HG02623 (cell line): ENCODE measurements around the gene FAM83G.
"Not testable (repeated sequence)": the region's sequence is repeated elsewhere in the genome, so short reads cannot be mapped to it uniquely, and the experiment has no call there.

Source experiments
- ATAC-seq: cut with Tn5 transposase; IDR thresholded peaks from one replicate; pipeline ENCODE4 v1.9.1; 2021; ENCODE audit warnings: moderate library complexity; ENCODE audit not compliant: unreplicated experiment

Gene FAM83G

GRCh38 chr17:19004421-19005136 is at the start of gene FAM83G:
FAM83G (minus strand) TSS chr17:19004764; CDS start chr17:19004041, 723 bp downstream.
- no peak for ATAC-seq

- ATAC-seq = not testable (repeated sequence)
Measured at GRCh38 chr17:19048826-19049225, 44.3 kb upstream of the FAM83G start.

- ATAC-seq = not testable (repeated sequence)
Measured at GRCh38 chr17:19047510-19047909, 42.9 kb upstream of the FAM83G start.

DNA sequence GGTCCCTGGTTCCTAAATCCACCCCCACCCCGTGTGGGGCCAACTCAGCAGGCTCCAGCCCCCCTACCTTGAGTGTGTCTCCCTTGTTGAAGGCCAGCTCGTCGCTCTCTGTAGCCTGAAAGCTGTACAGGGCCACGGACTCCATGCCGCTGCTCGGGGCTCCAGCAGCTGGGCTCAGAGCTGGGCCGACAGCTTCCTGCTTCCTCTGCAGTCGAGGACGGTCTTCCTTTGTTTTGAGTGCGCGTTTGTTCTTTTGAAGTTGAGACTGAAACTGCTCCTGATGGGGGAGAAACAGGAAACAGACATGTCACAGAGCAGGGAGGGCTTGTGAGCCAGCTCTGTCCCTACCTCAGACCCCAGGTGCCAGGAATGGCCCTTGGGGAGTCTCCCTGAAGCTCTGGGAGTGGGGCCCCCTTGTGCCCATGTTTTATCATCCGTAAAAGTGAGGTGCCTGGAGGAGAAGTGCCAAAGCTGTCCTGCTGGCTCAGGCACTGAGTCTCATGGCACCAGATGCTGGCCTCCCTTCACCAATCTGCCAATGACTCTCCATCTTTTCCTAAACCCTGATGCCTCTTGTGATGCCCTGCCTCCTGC is 42.3 kb upstream of the FAM83G start, which contains the start of gene GRAP:
Gene GRAP, minus strand, starts transcription at position 176 of the 594 bp plus-strand sequence. Its CDS starts 31 bp downstream, at position 145.
- not testable (repeated sequence) for ATAC-seq

GRCh38 chr17:19044643-19045042 is 40.1 kb upstream of the FAM83G start:
- not testable (repeated sequence) for ATAC-seq

DNA sequence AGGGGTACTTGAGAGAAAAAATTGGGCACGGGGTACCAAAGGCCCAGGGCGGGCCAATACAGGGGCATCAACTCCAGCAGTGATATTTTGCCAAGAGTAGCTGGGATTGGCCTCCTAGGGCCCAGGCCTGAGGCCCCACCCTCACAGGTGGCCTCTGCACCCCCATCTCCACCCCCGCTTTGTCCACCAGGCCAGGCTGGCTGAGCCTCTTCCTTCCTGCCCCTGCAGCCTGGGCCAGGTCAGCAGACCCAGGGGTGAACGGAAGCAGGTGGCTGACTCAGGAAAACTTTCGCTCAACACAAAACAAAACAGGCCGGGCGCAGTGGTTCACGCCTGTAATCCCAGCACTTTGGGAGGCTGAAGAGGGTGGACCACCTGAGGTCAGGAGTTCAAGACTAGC is 38.5 kb upstream of the FAM83G start:
- ATAC-seq = not testable (repeated sequence)

DNA sequence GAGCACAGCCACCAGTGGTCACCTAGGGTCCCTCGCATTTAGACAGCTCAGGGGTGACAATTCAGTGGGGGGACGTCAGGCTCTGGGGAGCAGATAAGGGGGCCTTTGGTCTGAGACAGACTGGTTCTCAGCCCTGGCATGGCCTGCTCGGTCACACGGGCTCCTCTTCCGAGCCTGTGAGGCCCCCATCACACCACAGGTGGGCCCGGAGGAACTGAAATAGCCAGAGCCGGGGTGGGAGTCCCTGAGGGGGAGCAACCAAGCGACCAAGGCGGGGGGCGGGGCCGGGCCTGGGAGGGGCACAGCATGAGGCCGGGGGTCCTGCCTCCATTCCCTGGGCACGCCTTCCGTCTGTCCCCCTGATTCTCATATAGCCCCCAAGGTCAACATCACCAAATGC is 37.8 kb upstream of the FAM83G start:
- not testable (repeated sequence) for ATAC-seq

GRCh38 chr17:19041871-19042270 is 37.3 kb upstream of the FAM83G start:
- not testable (repeated sequence) for ATAC-seq

DNA sequence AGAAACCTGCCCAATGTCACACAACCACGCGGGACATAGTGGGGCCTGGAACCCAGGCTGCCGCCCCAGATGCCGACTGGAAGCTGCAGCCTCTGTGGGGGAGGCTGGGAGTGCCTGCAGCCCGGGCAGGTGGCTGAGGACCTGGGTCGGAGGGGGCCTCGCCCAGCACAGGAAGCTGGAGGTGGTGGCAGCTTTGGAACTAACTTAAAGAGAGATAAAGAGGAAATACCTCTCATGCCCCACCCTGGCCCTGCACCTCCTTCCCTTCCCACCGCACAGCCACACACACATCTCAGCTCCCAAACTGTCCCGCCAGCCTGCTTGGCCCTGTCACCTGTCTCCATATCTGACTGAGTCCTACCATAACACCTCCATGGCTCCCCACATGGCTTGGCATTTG is 35.8 kb upstream of the FAM83G start:
- ATAC-seq = not testable (repeated sequence)

DNA sequence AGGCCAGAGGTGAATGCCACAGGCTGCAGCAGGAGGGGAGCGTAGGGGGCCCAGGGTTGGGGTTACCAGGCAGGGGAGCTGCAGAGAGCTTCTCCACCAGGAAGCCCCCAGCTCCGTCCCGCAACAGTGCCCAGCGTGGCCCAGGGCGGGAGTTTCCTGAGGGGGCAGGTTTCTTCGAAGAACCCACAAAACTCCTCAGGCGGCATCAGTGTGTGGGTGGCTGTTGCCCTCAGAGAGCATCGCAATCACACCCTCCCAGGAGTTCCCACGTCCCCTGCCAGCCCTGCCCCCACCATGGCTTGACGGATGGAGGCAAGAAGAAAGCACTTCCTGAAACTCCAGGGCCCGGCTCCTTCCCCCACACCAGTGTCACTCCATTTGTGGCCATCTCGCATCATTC is 34.2 kb upstream of the FAM83G start:
- not testable (repeated sequence) for ATAC-seq

- not testable (repeated sequence) for ATAC-seq
Measured at GRCh38 chr17:19038007-19038406, 33.4 kb upstream of the FAM83G start.

DNA sequence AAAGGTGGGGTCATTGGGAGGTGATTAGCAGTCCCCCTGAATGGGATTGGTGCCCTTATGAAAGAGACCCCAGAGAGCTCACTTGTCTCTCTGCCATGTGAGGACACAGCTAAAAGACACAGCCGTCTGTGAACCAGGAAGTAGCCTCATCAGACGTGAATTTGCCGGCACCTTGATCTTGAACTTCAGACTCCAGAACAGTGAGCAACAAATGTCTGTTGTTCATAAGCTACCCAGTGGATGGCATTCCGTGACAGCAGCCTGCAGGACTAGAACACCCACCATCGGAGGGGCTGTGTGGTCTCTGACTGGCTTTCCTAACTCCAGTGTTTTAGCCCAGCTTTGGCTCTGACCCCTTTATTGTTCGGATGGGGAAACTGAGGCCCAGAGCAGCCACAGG is 33.0 kb upstream of the FAM83G start:
- ATAC-seq = not testable (repeated sequence)

DNA sequence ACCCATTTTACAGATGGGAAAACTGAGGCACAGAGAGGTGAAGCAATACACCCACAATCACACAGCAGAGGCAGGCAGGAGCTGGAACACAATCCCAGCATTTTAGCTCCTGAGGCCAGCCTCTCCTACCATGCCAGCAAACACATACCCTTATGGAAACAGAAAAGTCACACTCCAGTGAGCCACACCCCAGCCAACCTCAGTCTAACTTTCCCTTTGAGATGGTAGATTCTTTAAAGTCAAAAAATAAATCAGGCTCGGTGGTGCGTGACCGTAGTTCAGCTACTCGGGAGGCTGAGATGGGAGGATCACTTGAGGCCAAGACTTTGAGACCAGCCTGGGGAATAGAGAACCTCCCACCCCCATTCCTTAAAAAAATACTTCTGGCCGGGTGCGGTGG is 31.6 kb upstream of the FAM83G start:
- not testable (repeated sequence) for ATAC-seq

DNA sequence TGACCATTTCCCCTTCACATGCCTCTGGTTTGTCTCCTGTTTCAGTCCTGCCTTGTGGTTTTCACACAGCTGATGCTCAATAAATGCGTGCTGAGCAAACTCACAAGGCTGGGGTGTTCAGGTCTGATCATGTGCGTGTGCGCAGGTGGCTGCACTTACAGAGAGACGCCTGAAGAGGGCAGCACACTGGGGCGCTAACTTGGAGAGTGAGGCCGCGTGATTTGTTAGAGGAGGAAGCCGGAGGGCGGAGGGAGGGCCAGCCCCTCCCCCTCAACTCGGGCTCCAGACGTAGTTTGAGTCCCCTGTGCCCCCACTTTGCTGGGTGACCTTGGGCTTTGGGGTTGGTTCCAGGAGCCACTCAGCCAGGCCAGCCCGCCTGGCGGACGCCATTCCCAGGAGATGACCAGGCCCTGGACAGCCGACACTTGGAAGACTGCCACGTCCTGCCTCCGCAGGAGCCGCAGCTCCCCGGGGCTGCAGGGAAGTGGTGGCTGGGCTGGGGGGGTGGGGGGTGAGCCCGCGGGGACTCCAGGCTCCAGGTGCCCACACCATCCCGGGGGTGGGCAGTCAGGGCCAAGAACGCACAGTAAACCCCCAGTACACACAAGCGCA is 27.9 kb upstream of the FAM83G start:
- peak; percentile 28 for ATAC-seq

- not testable (repeated sequence) for ATAC-seq
Measured at GRCh38 chr17:19031729-19032128, 27.2 kb upstream of the FAM83G start.

GRCh38 chr17:19030771-19031449 is 26.3 kb upstream of the FAM83G start:
- not testable (repeated sequence) for ATAC-seq

DNA sequence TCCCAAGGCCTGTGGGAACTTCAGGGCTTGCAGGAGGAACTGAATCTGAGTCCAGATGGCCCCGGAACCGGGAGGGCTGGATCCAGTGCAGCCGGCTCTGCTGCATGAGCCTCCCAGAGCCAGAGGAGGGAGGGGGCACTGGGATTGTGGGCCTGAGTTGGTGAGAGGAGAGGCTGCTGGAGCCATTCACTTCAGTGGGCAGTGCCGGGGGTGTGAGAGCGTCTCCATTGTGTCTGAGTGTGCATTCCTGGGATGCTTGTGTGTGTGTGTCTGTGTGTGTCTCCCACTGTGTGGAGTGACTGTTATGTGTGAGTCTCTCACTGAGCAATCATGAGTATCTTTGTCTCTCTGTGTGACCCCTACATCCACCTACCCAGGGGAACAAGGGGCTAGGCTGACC is 25.2 kb upstream of the FAM83G start:
- ATAC-seq = not testable (repeated sequence)

DNA sequence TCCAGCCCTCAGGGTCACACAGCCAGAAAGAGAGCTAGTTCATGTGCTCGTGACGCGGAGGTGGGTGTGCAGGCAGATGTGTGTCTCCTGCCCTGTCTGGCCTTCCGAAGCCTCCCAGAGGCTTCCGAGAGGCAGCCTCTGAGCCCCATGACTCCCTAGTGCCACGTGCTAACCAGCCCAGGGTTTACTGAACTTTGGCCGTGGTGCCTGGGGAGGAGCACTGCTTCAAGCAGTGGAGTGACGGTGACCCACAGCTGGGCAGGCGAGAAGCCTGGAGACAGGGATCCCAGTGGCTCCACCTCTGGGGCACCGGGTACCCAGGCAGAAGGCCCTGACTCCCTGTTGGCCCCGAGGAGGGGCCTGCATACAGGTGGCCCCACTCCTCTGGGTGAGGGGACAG is 24.1 kb upstream of the FAM83G start:
- ATAC-seq = not testable (repeated sequence)

DNA sequence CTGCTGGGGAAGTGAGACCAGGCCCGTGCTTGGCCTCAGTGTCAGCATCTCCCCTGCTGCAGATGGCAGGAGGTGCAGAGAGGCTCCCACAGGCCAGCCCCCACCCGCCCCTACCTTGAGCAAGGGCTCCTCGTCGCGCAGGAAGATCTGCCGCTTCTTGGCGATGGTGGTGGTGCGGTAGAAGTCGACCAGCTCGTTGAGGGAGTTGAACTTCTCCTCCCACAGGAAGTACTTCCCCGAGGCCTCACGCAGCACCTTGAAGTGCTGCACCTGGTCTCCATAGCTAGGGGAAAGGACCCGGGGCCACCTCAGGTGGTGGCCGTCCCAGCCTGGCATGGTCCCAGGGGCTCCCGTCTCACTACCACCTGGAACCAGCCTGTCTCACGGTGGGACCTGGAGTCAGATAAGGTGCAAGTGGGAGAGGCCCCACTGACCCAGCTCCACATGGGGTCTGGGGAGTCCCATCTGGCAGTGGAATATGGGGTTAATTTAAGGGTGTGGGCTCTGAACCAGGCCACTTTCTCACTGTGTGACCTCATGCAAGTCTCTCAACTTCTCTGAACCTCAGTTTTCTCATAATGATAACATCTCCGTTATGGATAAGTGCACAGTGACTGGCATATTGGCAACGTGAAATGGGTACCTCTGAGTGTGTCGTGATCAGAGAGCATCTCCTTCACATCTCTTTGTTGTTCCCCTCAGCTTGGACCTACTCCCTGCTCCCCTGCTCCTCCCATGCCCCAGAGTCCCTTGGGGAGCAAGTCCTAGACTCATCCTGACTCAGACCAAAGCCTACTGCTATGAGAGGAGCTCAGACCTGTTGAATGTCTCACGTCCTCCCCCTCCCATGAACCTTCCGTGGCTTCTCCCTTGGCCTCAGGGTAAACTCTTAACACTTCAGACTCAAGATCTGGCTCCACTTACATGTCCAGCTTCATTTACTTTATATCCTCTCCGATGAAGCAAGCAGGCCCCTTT is 19.8 kb upstream of the FAM83G start:
- no peak for ATAC-seq
